ENCODE results near the gene NOTCH2.
A peak's percentile ranks its signal among the peaks of the same experiment; 100 is the strongest.

Gene NOTCH2

GRCh38 chr1:119898981-119899720, 170.3 kb downstream of the NOTCH2 start:
- no peak for DNase-seq

GRCh38 chr1:119898530-119898929, 170.9 kb downstream of the NOTCH2 start:
- no peak for DNase-seq

- DNase-seq, result no peak
Measured at GRCh38 chr1:119896303-119896702, 173.2 kb downstream of the NOTCH2 start, which contains the start of gene ADAM30. Gene ADAM30 (minus strand): TSS chr1:119896515. CDS start chr1:119896336, 179 bp downstream.

- DNase-seq, result no peak
Measured at GRCh38 chr1:119895102-119895501, 174.4 kb downstream of the NOTCH2 start.

- DNase-seq, result no peak
Measured at GRCh38 chr1:119893827-119894700, 175.4 kb downstream of the NOTCH2 start.

GRCh38 chr1:119893238-119893791, 176.1 kb downstream of the NOTCH2 start:
- no peak for DNase-seq

- DNase-seq, result no peak
Measured at GRCh38 chr1:119891386-119891785, 178.1 kb downstream of the NOTCH2 start.

- DNase-seq, result no peak
Measured at GRCh38 chr1:119888476-119888875, 181.0 kb downstream of the NOTCH2 start.

- no peak for DNase-seq
Measured at GRCh38 chr1:119887427-119887826, 182.0 kb downstream of the NOTCH2 start.

- no peak for DNase-seq
Measured at GRCh38 chr1:119885903-119886783, 183.3 kb downstream of the NOTCH2 start.

GRCh38 chr1:119884711-119885110, 184.8 kb downstream of the NOTCH2 start:
- DNase-seq, result no peak

GRCh38 chr1:119883826-119884225, 185.6 kb downstream of the NOTCH2 start:
- DNase-seq, result no peak

GRCh38 chr1:119882132-119883049, 187.1 kb downstream of the NOTCH2 start:
- no peak for DNase-seq

- DNase-seq, result no peak
Measured at GRCh38 chr1:119879510-119880434, 189.7 kb downstream of the NOTCH2 start.

- no peak for DNase-seq
Measured at GRCh38 chr1:119878171-119878570, 191.3 kb downstream of the NOTCH2 start.

- DNase-seq, result no peak
Measured at GRCh38 chr1:119874186-119874585, 195.3 kb downstream of the NOTCH2 start.

GRCh38 chr1:119873135-119874015, 196.1 kb downstream of the NOTCH2 start:
- DNase-seq, result no peak

GRCh38 chr1:119871881-119872280, 197.6 kb downstream of the NOTCH2 start:
- no peak for DNase-seq

GRCh38 chr1:119870917-119871596, 198.4 kb downstream of the NOTCH2 start:
- peak; percentile 36 for DNase-seq
